Neural cell (in vitro differentiated cells): ENCODE measurements around the gene COL5A1. TPM values are rescaled to one million over a fixed set of nuclear protein-coding genes. Genes with fewer than 3 reads are reported as not detected.

Experiments
- H2AFZ ChIP-seq: fragments of 200-600, 300-800 bp; sonication (generic), shearing (Covaris generic); 2 replicates; pipeline ENCODE4 v1.6.0; 2014; ENCODE audit warnings: low read depth, mild to moderate bottlenecking, antibody characterized with exemption, low read length, moderate library complexity
- H3F3A ChIP-seq: fragments of 200-600 bp; shearing (Covaris generic); 2 replicates; pipeline ENCODE4 v1.6.1; 2016; ENCODE audit warnings: mild to moderate bottlenecking, moderate library complexity, mixed read lengths, antibody characterized with exemption, low read length; ENCODE audit not compliant: insufficient read depth, poor library complexity, severe bottlenecking
- H3K27ac ChIP-seq: fragments of 200-600, 300-800 bp; sonication (generic), shearing (Covaris generic); 2 replicates; pipeline ENCODE4 v1.5.1; 2014; ENCODE audit warnings: mild to moderate bottlenecking, low read length, moderate library complexity
- H3K27me3 ChIP-seq: fragments of 300-800, 200-600 bp; sonication (generic), shearing (Covaris generic); 2 replicates; pipeline ENCODE4 v1.6.0; 2014; ENCODE audit warnings: mild to moderate bottlenecking, low read depth, low read length, moderate library complexity; ENCODE audit not compliant: insufficient read depth
- H3K36me3 ChIP-seq: fragments of 300-800, 200-600 bp; sonication (generic), shearing (Covaris generic); 2 replicates; pipeline ENCODE4 v1.5.1; 2014; ENCODE audit warnings: mild to moderate bottlenecking, antibody characterized with exemption, low read length, moderate library complexity; ENCODE audit not compliant: insufficient read depth
- H3K4me2 ChIP-seq: fragments of 300-800, 200-600 bp; sonication (generic), shearing (Covaris generic); 2 replicates; pipeline ENCODE4 v1.6.0; 2014; ENCODE audit warnings: mild to moderate bottlenecking, low read length
- H3K4me3 ChIP-seq: fragments of 300-800, 200-600 bp; sonication (generic), shearing (Covaris generic); 2 replicates; pipeline ENCODE4 v1.5.1; 2014; ENCODE audit warnings: mild to moderate bottlenecking, low read length, moderate library complexity
- H3K79me2 ChIP-seq: fragments of 200-600 bp; shearing (Covaris generic); replicated peaks from 2 replicates; pipeline ENCODE4 v1.6.0; 2014; ENCODE audit warnings: mild to moderate bottlenecking, low read length, moderate library complexity; ENCODE audit not compliant: insufficient read depth
- H3K9ac ChIP-seq: fragments of 300-800, 200-600 bp; sonication (generic), shearing (Covaris generic); 2 replicates; pipeline ENCODE4 v1.6.1; 2016; ENCODE audit warnings: mild to moderate bottlenecking, low read length, mixed read lengths
- H3K9me2 ChIP-seq: fragments of 200-600 bp; shearing (Covaris generic); 2 replicates; pipeline ENCODE4 v1.6.1; 2016; ENCODE audit warnings: mild to moderate bottlenecking, low read length, mixed read lengths; ENCODE audit not compliant: insufficient read depth
- H3K9me3 ChIP-seq: fragments of 200-600, 300-800 bp; sonication (generic), shearing (Covaris generic); 2 replicates; pipeline ENCODE4 v1.6.1; 2016; ENCODE audit warnings: mild to moderate bottlenecking, mixed run types, low read length, moderate library complexity, mixed read lengths
- H4K20me1 ChIP-seq: fragments of 200-600 bp; shearing (Covaris generic); 2 replicates; pipeline ENCODE4 v1.6.1; 2016; ENCODE audit warnings: mild to moderate bottlenecking, mixed run types; ENCODE audit not compliant: insufficient read depth
- CTCF ChIP-seq: fragments of 450-650 bp; IDR thresholded peaks from 2 replicates; pipeline ENCODE4 v1.5.1; 2014; ENCODE audit warnings: antibody characterized with exemption, mild to moderate bottlenecking, moderate library complexity; ENCODE audit not compliant: poor library complexity, severe bottlenecking
- EP300 ChIP-seq: fragments of 450-650 bp; conservative IDR thresholded peaks from 2 replicates; pipeline ENCODE4 v1.6.1; 2014; ENCODE audit warnings: antibody characterized with exemption, mild to moderate bottlenecking, moderate library complexity; ENCODE audit not compliant: poor library complexity, severe bottlenecking
- EZH2 ChIP-seq: fragments of 200-600, 300-800 bp; shearing (Covaris generic), sonication (generic); IDR thresholded peaks from 2 replicates; pipeline ENCODE4 v1.6.1; 2014; ENCODE audit warnings: antibody characterized with exemption, low read length, borderline replicate concordance, mild to moderate bottlenecking; ENCODE audit not compliant: insufficient read depth, poor library complexity, severe bottlenecking
- MXI1 ChIP-seq: fragments of 450-650 bp; conservative IDR thresholded peaks from 2 replicates; pipeline ENCODE4 v1.6.1; 2014; ENCODE audit warnings: antibody characterized with exemption, mild to moderate bottlenecking; ENCODE audit not compliant: poor library complexity, severe bottlenecking
- POLR2AphosphoS5 ChIP-seq: IDR thresholded peaks from 2 replicates; pipeline ENCODE4 v1.6.1; 2012
- RAD21 ChIP-seq: fragments of 450-650 bp; conservative IDR thresholded peaks from 2 replicates; pipeline ENCODE4 v1.6.1; 2014; ENCODE audit warnings: antibody characterized with exemption, mild to moderate bottlenecking, moderate library complexity
- REST ChIP-seq: IDR thresholded peaks from 2 replicates; pipeline ENCODE4 v1.6.1; 2012; ENCODE audit warnings: borderline replicate concordance
- SMC3 ChIP-seq: fragments of 450-650 bp; conservative IDR thresholded peaks from 2 replicates; pipeline ENCODE4 v1.6.1; 2014; ENCODE audit warnings: antibody characterized with exemption, mild to moderate bottlenecking, moderate library complexity; ENCODE audit not compliant: poor library complexity
- TAF1 ChIP-seq: IDR thresholded peaks from 2 replicates; pipeline ENCODE4 v1.6.1; 2012; ENCODE audit warnings: low read depth
- polyA plus RNA-seq: library from polyadenylated mRNA; depleted of rRNA; stranded (reverse); fragments of >200 nt; gene quantifications from 2 replicates; pipeline ENCODE4 v1.2.3, GENCODE V29; 2014

Gene COL5A1
- polyA plus RNA-seq, 1 donor from 2014 or later, result not detected

GRCh38 chr9:134726722-134727034, 85.1 kb downstream of the COL5A1 start:
- Histone ChIP-seq H3K9me2 (no peaks in the 10 kb centered on the region), H2AFZ (no peak overlapping the region), H3K9me3 (no peaks in the 10 kb centered on the region), H3K4me3 (no peak overlapping the region), H3K4me2 (no peak overlapping the region), H3K9ac (no peak overlapping the region), H3K27ac (no peak overlapping the region), H3F3A (no peaks in the 10 kb centered on the region), H3K27me3 (no peaks in the 10 kb centered on the region), H4K20me1 (no peaks in the 10 kb centered on the region), H3K36me3 (no peaks in the 10 kb centered on the region), H3K79me2 (no peaks in the 10 kb centered on the region)
- no peak for TF ChIP-seq TAF1
- no peak for TF ChIP-seq SMC3
- no peak for TF ChIP-seq RAD21
- TF ChIP-seq REST, result no peak
- no peak for TF ChIP-seq CTCF
- TF ChIP-seq POLR2AphosphoS5, result no peak
- no peak for TF ChIP-seq EZH2
- no peak for TF ChIP-seq MXI1
- TF ChIP-seq EP300, result no peak

GRCh38 chr9:134728021-134728795, 86.6 kb downstream of the COL5A1 start:
- no peak overlapping the region for H3K4me2 ChIP-seq
- H3K79me2 ChIP-seq, result no peaks in the 10 kb centered on the region
- no peaks in the 10 kb centered on the region for H3K27me3 ChIP-seq
- no peaks in the 10 kb centered on the region for H3K9me3 ChIP-seq
- TF ChIP-seq CTCF (no peak), EZH2 (no peak), MXI1 (no peak), SMC3 (no peak), TAF1 (no peak), REST (no peak), EP300 (no peak), RAD21 (no peak), POLR2AphosphoS5 (no peak)
- no peaks in the 10 kb centered on the region for H4K20me1 ChIP-seq
- H3F3A ChIP-seq, result no peaks in the 10 kb centered on the region
- H3K36me3 ChIP-seq, result no peaks in the 10 kb centered on the region
- H3K9me2 ChIP-seq, result no peaks in the 10 kb centered on the region
- no peak overlapping the region for H3K9ac ChIP-seq
- no peak overlapping the region for H2AFZ ChIP-seq
- no peak overlapping the region for H3K4me3 ChIP-seq
- H3K27ac ChIP-seq, result no peak overlapping the region
